ENCODE data around the gene SLC5A2.
"Not testable (repeated sequence)": the region's sequence is repeated elsewhere in the genome, so short reads cannot be mapped to it uniquely, and the experiment has no call there.

The SLC5A2 gene

GRCh38 chr16:31501226-31501965, 18.5 kb downstream of the SLC5A2 start:
- DNase-seq: no peak
- Histone ChIP-seq H3K36me3 (replicated peaks; ENCODE audit: insufficient read depth, low read length) (no peaks in the 10 kb centered on the region), H3K9me3 (replicated peaks; ENCODE audit: insufficient read depth, low read length) (no peaks in the 10 kb centered on the region), H4K20me1 (ENCODE audit: insufficient read depth, low read length) (no peaks in the 10 kb centered on the region), H2AFZ (ENCODE audit: low read length) (no peak overlapping the region), H3K27me3 (replicated peaks; ENCODE audit: insufficient read depth, low read length) (no peaks in the 10 kb centered on the region), H3K4me3 (ENCODE audit: low read length) (no peak overlapping the region), H3K79me2 (ENCODE audit: low read length) (peaks cover under 1% of the 10 kb centered on the region; the same call in 1 of the 2 replicates), H3F3A (ENCODE audit: insufficient read depth, low read length) (no peaks in the 10 kb centered on the region), H3K9me2 (replicated peaks; ENCODE audit: insufficient read depth, low read length) (no peaks in the 10 kb centered on the region), H3K27ac (ENCODE audit: low read length) (no peak overlapping the region), H3K4me2 (ENCODE audit: low read depth, low read length) (no peak overlapping the region), H3K4me1 (ENCODE audit: low read length) (no peaks in the 10 kb centered on the region), H3K9ac (ENCODE audit: low read length) (no peak overlapping the region)
- TF ChIP-seq EZH2phosphoT487 (IDR thresholded peaks at IDR 0.05; ENCODE audit: low read length) (no peak), CTCF (IDR thresholded peaks at IDR 0.05; ENCODE audit: low read length) (no peak), EZH2 (optimal IDR thresholded peaks at IDR 0.05; ENCODE audit: low read depth, low read length) (no peak)

GRCh38 chr16:31501966-31502348, 19.0 kb downstream of the SLC5A2 start:
- H4K20me1 ChIP-seq (ENCODE audit: insufficient read depth, low read length): no peaks in the 10 kb centered on the region
- H3K9me2 ChIP-seq (replicated peaks; ENCODE audit: insufficient read depth, low read length): no peaks in the 10 kb centered on the region
- no peak overlapping the region for H3K9ac ChIP-seq (ENCODE audit: low read length)
- no peak for DNase-seq
- H3F3A ChIP-seq (ENCODE audit: insufficient read depth, low read length): no peaks in the 10 kb centered on the region
- no peak overlapping the region for H3K4me2 ChIP-seq (ENCODE audit: low read depth, low read length)
- peaks cover 6% of the 10 kb centered on the region for H3K79me2 ChIP-seq (ENCODE audit: low read length)
- no peak overlapping the region for H2AFZ ChIP-seq (ENCODE audit: low read length)
- H3K36me3 ChIP-seq (replicated peaks; ENCODE audit: insufficient read depth, low read length): no peaks in the 10 kb centered on the region
- H3K9me3 ChIP-seq (replicated peaks; ENCODE audit: insufficient read depth, low read length): no peaks in the 10 kb centered on the region
- H3K27ac ChIP-seq (ENCODE audit: low read length): no peak overlapping the region
- no peaks in the 10 kb centered on the region for H3K27me3 ChIP-seq (replicated peaks; ENCODE audit: insufficient read depth, low read length)
- no peak for TF ChIP-seq EZH2phosphoT487 (IDR thresholded peaks at IDR 0.05; ENCODE audit: low read length)
- H3K4me3 ChIP-seq (ENCODE audit: low read length): no peak overlapping the region
- H3K4me1 ChIP-seq (ENCODE audit: low read length): peaks cover 3% of the 10 kb centered on the region; the same call in 1 of the 2 replicates

- H3K9ac ChIP-seq (ENCODE audit: low read length): no peak overlapping the region
- peaks cover 16% of the 10 kb centered on the region for H3K79me2 ChIP-seq (ENCODE audit: low read length)
- H3K36me3 ChIP-seq (replicated peaks; ENCODE audit: insufficient read depth, low read length): no peaks in the 10 kb centered on the region
- H4K20me1 ChIP-seq (ENCODE audit: insufficient read depth, low read length): no peaks in the 10 kb centered on the region
- H3K4me1 ChIP-seq (ENCODE audit: low read length): peaks cover 7% of the 10 kb centered on the region
- no peaks in the 10 kb centered on the region for H3F3A ChIP-seq (ENCODE audit: insufficient read depth, low read length)
- no peak overlapping the region for H3K27ac ChIP-seq (ENCODE audit: low read length)
- DNase-seq: no peak
- no peaks in the 10 kb centered on the region for H3K9me3 ChIP-seq (replicated peaks; ENCODE audit: insufficient read depth, low read length)
- TF ChIP-seq EZH2 (optimal IDR thresholded peaks at IDR 0.05; ENCODE audit: low read depth, low read length) (no peak), CTCF (IDR thresholded peaks at IDR 0.05; ENCODE audit: low read length) (no peak), EZH2phosphoT487 (IDR thresholded peaks at IDR 0.05; ENCODE audit: low read length) (no peak)
- H3K27me3 ChIP-seq (replicated peaks; ENCODE audit: insufficient read depth, low read length): no peaks in the 10 kb centered on the region
- H3K9me2 ChIP-seq (replicated peaks; ENCODE audit: insufficient read depth, low read length): no peaks in the 10 kb centered on the region
- H2AFZ ChIP-seq (ENCODE audit: low read length): no peak overlapping the region
- no peak overlapping the region for H3K4me3 ChIP-seq (ENCODE audit: low read length)
- H3K4me2 ChIP-seq (ENCODE audit: low read depth, low read length): no peak overlapping the region
Observed at GRCh38 chr16:31502981-31503380, 20.1 kb downstream of the SLC5A2 start.

GRCh38 chr16:31503555-31503954, 20.6 kb downstream of the SLC5A2 start:
- not testable (repeated sequence) for H3K27ac ChIP-seq (ENCODE audit: low read length); H3K27me3 ChIP-seq (replicated peaks; ENCODE audit: insufficient read depth, low read length); H3K9me3 ChIP-seq (replicated peaks; ENCODE audit: insufficient read depth, low read length); H3K36me3 ChIP-seq (replicated peaks; ENCODE audit: insufficient read depth, low read length); H3K4me1 ChIP-seq (ENCODE audit: low read length); H2AFZ ChIP-seq (ENCODE audit: low read length); H3K9me2 ChIP-seq (replicated peaks; ENCODE audit: insufficient read depth, low read length); H3F3A ChIP-seq (ENCODE audit: insufficient read depth, low read length); H3K4me3 ChIP-seq (ENCODE audit: low read length); H4K20me1 ChIP-seq (ENCODE audit: insufficient read depth, low read length); H3K4me2 ChIP-seq (ENCODE audit: low read depth, low read length); H3K9ac ChIP-seq (ENCODE audit: low read length); DNase-seq
- H3K79me2 ChIP-seq (ENCODE audit: low read length): peaks cover 22% of the 10 kb centered on the region
